ENCODE data around the gene CATSPER3.

CATSPER3 gene

GRCh38 chr5:135059000-135059923, 91.6 kb downstream of the CATSPER3 start:
- DNase-seq: no peak

- no peak for DNase-seq
These were observed 92.3 kb downstream of the CATSPER3 start for GRCh38 chr5:135060021-135060420.

- no peak for DNase-seq
These were observed 93.3 kb downstream of the CATSPER3 start for GRCh38 chr5:135061001-135061400.

All from anterior cingulate cortex (tissue), 58 donors.